ENCODE results near the gene FOXP4. TPM values are rescaled to one million over a fixed set of nuclear protein-coding genes. Genes with fewer than 3 reads are reported as not detected.

The FOXP4 gene
- polyA plus RNA-seq, 1 of the 3 experiments (the other 2 are of a cell fraction): 7.3 TPM

DNA sequence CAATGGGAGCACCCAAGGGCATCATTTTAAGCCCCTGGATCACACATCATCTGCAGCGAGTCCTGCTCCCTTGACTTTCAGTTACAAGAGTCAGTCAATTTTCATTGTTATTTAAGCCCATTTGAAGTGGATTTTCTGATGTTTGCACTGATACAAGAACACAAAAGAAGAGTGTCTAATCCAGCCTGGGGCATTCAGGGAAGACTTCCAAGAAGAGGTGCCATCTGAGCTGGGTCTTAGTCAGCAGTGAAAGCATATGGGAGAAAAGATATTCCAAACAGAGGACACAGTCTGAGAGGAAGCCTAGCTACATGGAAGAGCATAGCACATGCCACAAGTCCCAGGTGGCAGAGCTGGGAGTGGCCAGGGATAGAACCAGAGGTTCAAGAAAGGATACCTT, 10.4 kb upstream of the FOXP4 start:
- Histone ChIP-seq H3K9ac (no peak overlapping the region), H3K4me2 (no peak overlapping the region), H3K4me1 (ENCODE audit: control insufficient read depth in 1 of 2, insufficient read depth in 2 of 2, low read depth in 1 of 2, low read length in 1 of 2) (peaks cover 15 to 34% of the 10 kb centered on the region in 2 experiments), H2AFZ (ENCODE audit: low read depth) (no peak overlapping the region), H3K9me2 (no peaks in the 10 kb centered on the region), H4K20me1 (ENCODE audit: insufficient read depth) (no peaks in the 10 kb centered on the region), H3K4me3 (ENCODE audit: low read depth in 2 of 2, low read length in 1 of 2) (no peak overlapping the region), H3K27me3 (ENCODE audit: insufficient read depth) (no peaks in the 10 kb centered on the region), H3K9me3 (no peaks in the 10 kb centered on the region), H3K79me2 (ENCODE audit: insufficient read depth) (no peaks in the 10 kb centered on the region), H3F3A (replicated peaks; ENCODE audit: insufficient read depth) (peaks cover 4% of the 10 kb centered on the region), H3K27ac (ENCODE audit: low read depth in 2 of 2, low read length in 1 of 2) (no peak overlapping the region), H3K36me3 (replicated peaks in 1 of 2; ENCODE audit: control insufficient read depth in 1 of 2, insufficient read depth in 2 of 2, low read length in 1 of 2) (no peaks in the 10 kb centered on the region)
- WGBS (ENCODE audit: low lambda C conversion rate): 93% methylated on average over 1 of the region's 1 CpG
- ChIA-PET CTCF (no interaction called here), POLR2A (interaction anchor here (1.1 kb wide), 1 partner anchor 9 kb away, joined by 3 read pairs; no protein-coding TSS in a partner anchor)
- no peak for TF ChIP-seq RFX5 (IDR thresholded peaks at IDR 0.05; ENCODE audit: low read length)
- no peak for TF ChIP-seq EP300 (IDR thresholded peaks at IDR 0.05; ENCODE audit: borderline replicate concordance in 1 of 2, low read depth in 1 of 2, low read length in 1 of 2)
- DNase-seq: no peak

DNA sequence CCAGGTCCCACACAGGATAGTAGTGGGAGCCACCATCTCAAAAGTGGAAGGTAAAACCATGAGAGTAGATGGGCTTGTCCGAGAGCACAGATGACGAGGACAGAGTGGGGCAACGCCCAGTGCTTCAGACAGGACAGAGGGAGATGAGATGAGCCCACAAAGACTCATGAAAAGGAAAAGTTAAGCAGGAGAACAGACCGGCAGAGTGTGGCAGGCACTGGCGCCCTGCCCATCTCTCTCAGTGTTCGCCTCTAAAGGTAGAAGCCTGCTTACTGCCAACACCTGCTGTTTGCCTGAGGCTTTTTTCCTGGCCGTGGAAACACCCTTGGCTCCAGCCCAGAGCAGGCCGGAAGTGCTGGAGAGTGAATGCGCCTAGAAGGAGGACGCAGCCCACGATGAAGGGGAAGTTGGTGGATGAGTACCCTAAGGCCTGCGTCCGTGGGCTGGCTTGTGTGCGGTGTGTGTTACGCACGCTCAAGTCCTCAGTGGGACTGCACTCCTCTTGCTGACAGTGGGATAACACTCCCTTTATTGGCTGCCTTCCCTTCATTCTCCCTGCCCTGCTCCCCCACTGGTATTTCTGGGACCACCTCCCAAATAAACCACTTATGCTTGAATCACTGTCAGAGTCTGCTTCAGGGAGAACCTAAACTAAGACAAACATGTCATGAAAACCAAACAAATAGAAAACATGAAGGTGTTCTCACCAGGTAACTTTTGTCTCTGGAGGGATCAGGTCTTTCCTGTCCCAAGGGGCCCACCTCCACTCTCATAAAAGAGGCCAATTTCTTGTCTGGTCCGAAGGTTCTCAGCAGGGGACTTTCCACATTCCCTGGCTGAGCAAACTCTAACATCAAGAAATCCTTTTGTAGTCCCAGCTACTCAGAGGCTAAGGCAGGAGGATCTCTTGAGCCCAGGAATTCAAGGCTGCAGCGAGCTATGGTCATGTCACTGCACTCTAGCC, 9.1 kb upstream of the FOXP4 start:
- Histone ChIP-seq H3K27ac (ENCODE audit: low read depth in 2 of 2, low read length in 1 of 2) (no peak overlapping the region), H3K79me2 (ENCODE audit: insufficient read depth) (no peaks in the 10 kb centered on the region), H4K20me1 (ENCODE audit: insufficient read depth) (no peaks in the 10 kb centered on the region), H3K4me2 (no peak overlapping the region), H3K9me3 (no peaks in the 10 kb centered on the region), H3K9ac (no peak overlapping the region), H3K4me3 (ENCODE audit: low read depth in 2 of 2, low read length in 1 of 2) (no peak overlapping the region), H3K36me3 (replicated peaks in 1 of 2; ENCODE audit: control insufficient read depth in 1 of 2, insufficient read depth in 2 of 2, low read length in 1 of 2) (no peaks in the 10 kb centered on the region), H2AFZ (ENCODE audit: low read depth) (no peak overlapping the region), H3K4me1 (ENCODE audit: control insufficient read depth in 1 of 2, insufficient read depth in 2 of 2, low read depth in 1 of 2, low read length in 1 of 2) (peaks cover 2 to 22% of the 10 kb centered on the region in 2 experiments; a peak in 3 of 4 replicates), H3K27me3 (ENCODE audit: insufficient read depth) (no peaks in the 10 kb centered on the region), H3F3A (replicated peaks; ENCODE audit: insufficient read depth) (peaks cover 2% of the 10 kb centered on the region), H3K9me2 (no peaks in the 10 kb centered on the region)
- DNase-seq: no peak
- WGBS (ENCODE audit: low lambda C conversion rate): 84% methylated on average over 18 of the region's 18 CpGs
- TF ChIP-seq, protein P1, sequence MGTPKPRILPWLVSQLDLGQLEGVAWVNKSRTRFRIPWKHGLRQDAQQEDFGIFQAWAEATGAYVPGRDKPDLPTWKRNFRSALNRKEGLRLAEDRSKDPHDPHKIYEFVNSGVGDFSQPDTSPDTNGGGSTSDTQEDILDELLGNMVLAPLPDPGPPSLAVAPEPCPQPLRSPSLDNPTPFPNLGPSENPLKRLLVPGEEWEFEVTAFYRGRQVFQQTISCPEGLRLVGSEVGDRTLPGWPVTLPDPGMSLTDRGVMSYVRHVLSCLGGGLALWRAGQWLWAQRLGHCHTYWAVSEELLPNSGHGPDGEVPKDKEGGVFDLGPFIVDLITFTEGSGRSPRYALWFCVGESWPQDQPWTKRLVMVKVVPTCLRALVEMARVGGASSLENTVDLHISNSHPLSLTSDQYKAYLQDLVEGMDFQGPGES (IDR thresholded peaks at IDR 0.05; ENCODE audit: low read depth, low read length): no peak
- TF ChIP-seq, protein P2, sequence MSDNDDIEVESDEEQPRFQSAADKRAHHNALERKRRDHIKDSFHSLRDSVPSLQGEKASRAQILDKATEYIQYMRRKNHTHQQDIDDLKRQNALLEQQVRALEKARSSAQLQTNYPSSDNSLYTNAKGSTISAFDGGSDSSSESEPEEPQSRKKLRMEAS (IDR thresholded peaks at IDR 0.05; ENCODE audit: low read depth): no peak
- TF ChIP-seq TCF12 (IDR thresholded peaks at IDR 0.05): no peak
- no peak for TF ChIP-seq FOXJ3 (CRISPR knock-in tag; IDR thresholded peaks at IDR 0.05)
- CTCF ChIA-PET: no interaction called here
- POLR2A ChIA-PET: no interaction called here

DNA sequence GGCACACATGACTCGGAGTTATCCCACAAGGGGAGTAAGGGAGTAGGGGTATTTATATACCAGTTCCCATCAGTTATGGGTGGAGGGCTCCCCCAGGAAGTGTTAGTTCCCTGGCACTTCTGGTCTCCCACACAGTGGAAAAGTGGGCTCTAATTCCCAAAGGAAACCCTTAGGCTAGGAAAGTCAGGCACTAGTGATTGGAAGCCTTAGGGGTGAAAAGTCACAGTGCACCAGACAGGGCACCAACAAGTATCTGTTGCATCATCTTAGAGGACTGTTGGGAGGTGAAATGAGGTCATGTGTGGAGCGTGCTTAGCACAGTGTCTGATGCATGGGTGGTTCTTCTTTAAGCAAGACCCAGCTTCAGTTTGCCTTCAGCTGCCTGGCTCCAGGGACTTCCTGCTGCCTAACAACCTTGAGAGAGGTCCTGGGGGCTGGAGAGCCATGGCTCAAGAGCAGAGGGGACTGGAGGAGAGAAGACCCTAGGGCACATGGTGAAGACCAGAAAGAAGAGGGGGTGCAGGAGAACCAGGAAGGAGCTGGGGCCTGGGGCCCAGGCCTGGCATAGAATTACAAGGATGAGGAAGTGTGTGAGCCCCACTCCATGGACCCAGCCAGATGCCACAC, 7.5 kb upstream of the FOXP4 start:
- ChIA-PET POLR2A (no interaction called here), CTCF (interaction anchor here (0.6 kb wide), 1 partner anchor 245 kb away, joined by 3 read pairs; no protein-coding TSS in a partner anchor)
- Histone ChIP-seq H3K36me3 (replicated peaks in 1 of 2; ENCODE audit: control insufficient read depth in 1 of 2, insufficient read depth in 2 of 2, low read length in 1 of 2) (no peaks in the 10 kb centered on the region), H3K9me3 (no peaks in the 10 kb centered on the region), H3K4me3 (ENCODE audit: low read depth in 2 of 2, low read length in 1 of 2) (no peak overlapping the region), H3K9me2 (no peaks in the 10 kb centered on the region), H3K27ac (ENCODE audit: low read depth in 2 of 2, low read length in 1 of 2) (no peak overlapping the region), H3K4me1 (ENCODE audit: control insufficient read depth in 1 of 2, insufficient read depth in 2 of 2, low read depth in 1 of 2, low read length in 1 of 2) (peaks cover 0 to 18% of the 10 kb centered on the region in 2 experiments; a peak in 2 of 4 replicates), H3K27me3 (ENCODE audit: insufficient read depth) (no peaks in the 10 kb centered on the region), H2AFZ (ENCODE audit: low read depth) (no peak overlapping the region), H3K4me2 (no peak overlapping the region), H3K79me2 (ENCODE audit: insufficient read depth) (no peaks in the 10 kb centered on the region), H3K9ac (no peak overlapping the region), H4K20me1 (ENCODE audit: insufficient read depth) (no peaks in the 10 kb centered on the region), H3F3A (replicated peaks; ENCODE audit: insufficient read depth) (no peaks in the 10 kb centered on the region)
- 87% methylated on average over 2 of the region's 2 CpGs for WGBS (ENCODE audit: low lambda C conversion rate)
- no peak for DNase-seq
- TF ChIP-seq, protein P3, sequence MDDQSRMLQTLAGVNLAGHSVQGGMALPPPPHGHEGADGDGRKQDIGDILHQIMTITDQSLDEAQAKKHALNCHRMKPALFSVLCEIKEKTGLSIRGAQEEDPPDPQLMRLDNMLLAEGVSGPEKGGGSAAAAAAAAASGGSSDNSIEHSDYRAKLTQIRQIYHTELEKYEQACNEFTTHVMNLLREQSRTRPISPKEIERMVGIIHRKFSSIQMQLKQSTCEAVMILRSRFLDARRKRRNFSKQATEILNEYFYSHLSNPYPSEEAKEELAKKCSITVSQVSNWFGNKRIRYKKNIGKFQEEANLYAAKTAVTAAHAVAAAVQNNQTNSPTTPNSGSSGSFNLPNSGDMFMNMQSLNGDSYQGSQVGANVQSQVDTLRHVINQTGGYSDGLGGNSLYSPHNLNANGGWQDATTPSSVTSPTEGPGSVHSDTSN (IDR thresholded peaks at IDR 0.05): no peak
- TF ChIP-seq FOSL2 (IDR thresholded peaks at IDR 0.05; ENCODE audit: borderline replicate concordance, low read depth) (no peak), RCOR1 (IDR thresholded peaks at IDR 0.05; ENCODE audit: low read length) (no peak), TAF1 (IDR thresholded peaks at IDR 0.05; ENCODE audit: borderline replicate concordance, low read depth, low read length) (no peak), CHD2 (IDR thresholded peaks at IDR 0.05; ENCODE audit: low read length, partially characterized antibody) (no peak), EP300 (IDR thresholded peaks at IDR 0.05; ENCODE audit: borderline replicate concordance in 1 of 2, low read depth in 1 of 2, low read length in 1 of 2) (no peak), GATA2 (CRISPR knock-in tag; IDR thresholded peaks at IDR 0.05) (no peak), JUND (IDR thresholded peaks at IDR 0.05) (no peak), YY1 (IDR thresholded peaks at IDR 0.05; ENCODE audit: low read depth) (no peak), POLR2AphosphoS5 (IDR thresholded peaks at IDR 0.05; ENCODE audit: low read depth, low read length) (no peak)
- TF ChIP-seq, protein P1 (IDR thresholded peaks at IDR 0.05; ENCODE audit: low read depth, low read length): no peak
- TF ChIP-seq, protein P2 (IDR thresholded peaks at IDR 0.05; ENCODE audit: low read depth): no peak
